ENCODE measurements around the gene GPR34.

The GPR34 gene

DNA sequence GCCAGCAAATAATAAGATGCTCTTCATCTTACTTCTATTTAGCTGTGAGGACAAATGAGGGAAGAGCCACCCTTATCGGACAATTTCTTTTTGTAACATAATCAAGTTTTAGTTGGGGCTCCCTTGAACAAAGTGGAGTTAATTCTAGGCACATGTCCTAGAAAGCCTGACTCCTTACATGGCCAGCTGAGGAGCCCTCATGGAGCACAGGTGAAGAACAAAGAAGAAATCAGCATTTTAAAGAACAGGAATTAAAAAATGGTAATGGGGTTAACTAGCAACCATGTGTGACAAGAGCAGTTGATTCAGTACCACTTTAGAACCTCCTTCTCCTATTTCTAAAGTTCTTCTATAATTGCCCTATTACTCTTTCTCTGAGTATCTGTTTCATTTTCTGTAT lies 51.1 kb downstream of the GPR34 start:
- no peak for DNase-seq
